LNCAP (cell line): ENCODE measurements around the gene TMEM203.

Source experiments
- CTCF ChIP-seq: fragments of 450-650 bp; IDR thresholded peaks from 2 replicates; pipeline ENCODE4 v1.5.1; 2017; ENCODE audit warnings: mild to moderate bottlenecking

Gene TMEM203

DNA sequence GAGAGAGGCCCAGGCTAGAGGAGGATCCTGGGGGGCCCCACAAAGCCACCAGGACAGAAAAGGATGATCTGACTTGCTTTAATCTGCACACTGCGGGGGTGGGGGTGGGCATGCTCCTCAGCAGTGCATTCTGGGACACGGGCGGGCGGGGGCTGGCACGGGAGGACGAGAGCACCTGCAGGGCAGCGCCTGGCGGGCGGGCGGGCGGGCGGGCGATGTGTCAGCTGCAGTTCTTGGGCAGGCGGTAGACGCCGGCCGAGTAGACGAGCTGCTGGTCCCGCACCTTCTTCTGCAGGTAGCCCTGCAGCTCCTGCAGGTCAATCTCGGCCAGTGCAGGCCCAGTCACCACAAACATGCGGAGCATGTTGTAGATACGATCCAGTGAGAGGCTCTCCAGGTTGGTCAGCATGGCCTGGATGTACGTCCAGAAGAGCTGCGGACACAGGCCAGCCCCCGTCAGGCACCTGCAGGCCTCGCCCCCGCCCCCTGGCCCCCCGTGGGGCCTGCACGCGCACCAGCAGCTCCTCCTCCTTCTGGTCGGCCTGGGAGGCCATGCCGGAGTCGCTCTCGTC, 30.6 kb downstream of the TMEM203 start:
- no peak for TF ChIP-seq CTCF

DNA sequence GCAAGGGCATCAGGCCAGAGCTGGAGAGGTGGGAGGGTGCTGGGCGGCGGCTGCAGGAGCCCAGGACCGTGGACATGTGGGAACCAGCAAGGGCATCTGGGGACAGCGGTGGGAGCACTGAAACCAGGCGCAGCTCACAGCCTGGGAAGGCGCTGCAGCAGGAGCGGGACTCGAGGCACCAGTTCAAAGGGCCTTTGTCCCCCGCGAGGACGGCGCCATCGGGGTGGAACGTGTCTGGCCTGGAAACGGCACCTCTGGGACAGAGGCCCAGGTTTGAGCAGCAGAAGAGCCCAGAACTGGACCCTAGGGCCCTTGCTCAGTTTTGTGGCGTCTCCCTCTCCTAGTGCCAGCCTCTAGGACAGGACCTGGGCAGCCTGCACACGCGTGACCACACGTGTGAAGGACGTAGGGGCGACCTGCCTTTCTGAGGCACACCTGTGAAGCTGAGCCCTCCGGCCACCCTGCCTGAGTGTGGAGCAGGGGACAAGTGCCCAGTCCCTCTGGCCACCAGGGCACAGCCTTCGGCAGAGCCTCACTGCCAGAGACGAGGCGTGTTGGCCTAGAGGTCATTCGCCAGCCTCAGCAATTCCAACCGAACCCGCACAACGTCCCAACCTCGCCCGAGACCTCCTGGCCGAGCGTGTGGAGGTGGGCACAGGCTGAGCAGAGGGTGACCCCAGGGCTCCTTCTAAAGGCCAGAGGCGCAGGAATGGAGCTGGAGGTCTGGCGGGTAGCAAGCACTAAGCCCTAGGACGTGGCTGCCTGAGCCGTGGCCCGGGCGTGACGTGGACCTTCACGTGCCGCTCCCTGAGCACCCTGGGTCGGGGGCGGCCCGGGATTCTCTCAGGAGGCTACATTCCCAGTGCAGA, 31.4 kb downstream of the TMEM203 start:
- no peak for TF ChIP-seq CTCF

- no peak for TF ChIP-seq CTCF
These were observed 32.3 kb downstream of the TMEM203 start for GRCh38 chr9:137172901-137173795.

DNA sequence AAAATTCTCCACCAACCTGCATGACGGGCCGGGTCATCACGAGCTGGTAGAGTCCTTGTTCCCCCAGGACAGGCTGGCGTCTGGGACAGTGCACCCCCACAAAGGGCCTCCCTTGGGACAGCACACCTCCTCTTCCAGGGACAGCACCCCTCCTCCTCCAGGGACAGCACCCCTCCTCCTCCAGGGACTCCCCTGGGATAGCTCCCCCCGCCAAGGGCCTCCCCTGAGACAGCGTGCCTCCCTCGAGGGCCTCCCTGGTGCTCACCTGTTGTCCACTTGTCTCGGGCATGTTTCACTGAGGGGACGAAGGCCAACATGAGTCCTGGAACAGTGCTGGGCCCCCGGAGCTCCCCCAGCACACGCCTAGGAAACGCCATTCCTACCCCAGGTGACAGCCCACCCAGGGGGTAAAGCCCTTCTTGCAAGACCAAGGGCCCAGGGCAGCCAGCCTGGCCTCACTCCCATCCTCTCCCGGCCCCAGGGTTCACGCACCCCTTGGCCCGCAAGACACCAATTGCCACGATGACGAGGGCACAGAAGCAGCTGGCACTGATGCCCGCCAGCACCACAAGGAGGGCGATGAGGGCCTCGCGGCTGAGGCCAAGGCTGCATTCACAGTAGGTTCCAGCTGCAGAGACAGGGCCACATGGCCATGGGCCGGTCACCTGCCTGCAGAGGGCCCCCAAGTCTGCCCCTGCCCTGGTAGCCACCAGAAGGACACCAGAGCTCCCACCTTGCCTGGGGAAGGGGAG, 34.1 kb downstream of the TMEM203 start:
- no peak for TF ChIP-seq CTCF

GRCh38 chr9:137170486-137171148, 34.8 kb downstream of the TMEM203 start:
- TF ChIP-seq CTCF, result no peak

GRCh38 chr9:137169896-137170358, 35.5 kb downstream of the TMEM203 start, which contains the start of gene LRRC26:
Gene LRRC26 (minus strand): TSS chr9:137170051. CDS start chr9:137169943, 108 bp downstream.
- no peak for TF ChIP-seq CTCF
